Measurements from ENCODE around the gene MAP4K5. TPM values are rescaled to one million over a fixed set of nuclear protein-coding genes. Genes with fewer than 3 reads are reported as not detected.

MAP4K5 gene
- total and polyA plus RNA-seq, 2 of the 13 experiments (the other 11 are each of a cell fraction or from before 2014, with no cell fraction given): 12.7 to 23.9 TPM

- TF ChIP-seq, protein P1, sequence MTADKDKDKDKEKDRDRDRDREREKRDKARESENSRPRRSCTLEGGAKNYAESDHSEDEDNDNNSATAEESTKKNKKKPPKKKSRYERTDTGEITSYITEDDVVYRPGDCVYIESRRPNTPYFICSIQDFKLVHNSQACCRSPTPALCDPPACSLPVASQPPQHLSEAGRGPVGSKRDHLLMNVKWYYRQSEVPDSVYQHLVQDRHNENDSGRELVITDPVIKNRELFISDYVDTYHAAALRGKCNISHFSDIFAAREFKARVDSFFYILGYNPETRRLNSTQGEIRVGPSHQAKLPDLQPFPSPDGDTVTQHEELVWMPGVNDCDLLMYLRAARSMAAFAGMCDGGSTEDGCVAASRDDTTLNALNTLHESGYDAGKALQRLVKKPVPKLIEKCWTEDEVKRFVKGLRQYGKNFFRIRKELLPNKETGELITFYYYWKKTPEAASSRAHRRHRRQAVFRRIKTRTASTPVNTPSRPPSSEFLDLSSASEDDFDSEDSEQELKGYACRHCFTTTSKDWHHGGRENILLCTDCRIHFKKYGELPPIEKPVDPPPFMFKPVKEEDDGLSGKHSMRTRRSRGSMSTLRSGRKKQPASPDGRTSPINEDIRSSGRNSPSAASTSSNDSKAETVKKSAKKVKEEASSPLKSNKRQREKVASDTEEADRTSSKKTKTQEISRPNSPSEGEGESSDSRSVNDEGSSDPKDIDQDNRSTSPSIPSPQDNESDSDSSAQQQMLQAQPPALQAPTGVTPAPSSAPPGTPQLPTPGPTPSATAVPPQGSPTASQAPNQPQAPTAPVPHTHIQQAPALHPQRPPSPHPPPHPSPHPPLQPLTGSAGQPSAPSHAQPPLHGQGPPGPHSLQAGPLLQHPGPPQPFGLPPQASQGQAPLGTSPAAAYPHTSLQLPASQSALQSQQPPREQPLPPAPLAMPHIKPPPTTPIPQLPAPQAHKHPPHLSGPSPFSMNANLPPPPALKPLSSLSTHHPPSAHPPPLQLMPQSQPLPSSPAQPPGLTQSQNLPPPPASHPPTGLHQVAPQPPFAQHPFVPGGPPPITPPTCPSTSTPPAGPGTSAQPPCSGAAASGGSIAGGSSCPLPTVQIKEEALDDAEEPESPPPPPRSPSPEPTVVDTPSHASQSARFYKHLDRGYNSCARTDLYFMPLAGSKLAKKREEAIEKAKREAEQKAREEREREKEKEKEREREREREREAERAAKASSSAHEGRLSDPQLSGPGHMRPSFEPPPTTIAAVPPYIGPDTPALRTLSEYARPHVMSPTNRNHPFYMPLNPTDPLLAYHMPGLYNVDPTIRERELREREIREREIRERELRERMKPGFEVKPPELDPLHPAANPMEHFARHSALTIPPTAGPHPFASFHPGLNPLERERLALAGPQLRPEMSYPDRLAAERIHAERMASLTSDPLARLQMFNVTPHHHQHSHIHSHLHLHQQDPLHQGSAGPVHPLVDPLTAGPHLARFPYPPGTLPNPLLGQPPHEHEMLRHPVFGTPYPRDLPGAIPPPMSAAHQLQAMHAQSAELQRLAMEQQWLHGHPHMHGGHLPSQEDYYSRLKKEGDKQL (CRISPR knock-in tag; IDR thresholded peaks at IDR 0.05; ENCODE audit: low read depth): no peak
- no peak for TF ChIP-seq NFYC (CRISPR knock-in tag; IDR thresholded peaks at IDR 0.05)
- TF ChIP-seq ATM (IDR thresholded peaks at IDR 0.05; ENCODE audit: borderline replicate concordance): no peak
- TF ChIP-seq ZGPAT (CRISPR knock-in tag; IDR thresholded peaks at IDR 0.05): peak; percentile 29; the same call in 1 of the 2 replicates
- TF ChIP-seq, protein P2, sequence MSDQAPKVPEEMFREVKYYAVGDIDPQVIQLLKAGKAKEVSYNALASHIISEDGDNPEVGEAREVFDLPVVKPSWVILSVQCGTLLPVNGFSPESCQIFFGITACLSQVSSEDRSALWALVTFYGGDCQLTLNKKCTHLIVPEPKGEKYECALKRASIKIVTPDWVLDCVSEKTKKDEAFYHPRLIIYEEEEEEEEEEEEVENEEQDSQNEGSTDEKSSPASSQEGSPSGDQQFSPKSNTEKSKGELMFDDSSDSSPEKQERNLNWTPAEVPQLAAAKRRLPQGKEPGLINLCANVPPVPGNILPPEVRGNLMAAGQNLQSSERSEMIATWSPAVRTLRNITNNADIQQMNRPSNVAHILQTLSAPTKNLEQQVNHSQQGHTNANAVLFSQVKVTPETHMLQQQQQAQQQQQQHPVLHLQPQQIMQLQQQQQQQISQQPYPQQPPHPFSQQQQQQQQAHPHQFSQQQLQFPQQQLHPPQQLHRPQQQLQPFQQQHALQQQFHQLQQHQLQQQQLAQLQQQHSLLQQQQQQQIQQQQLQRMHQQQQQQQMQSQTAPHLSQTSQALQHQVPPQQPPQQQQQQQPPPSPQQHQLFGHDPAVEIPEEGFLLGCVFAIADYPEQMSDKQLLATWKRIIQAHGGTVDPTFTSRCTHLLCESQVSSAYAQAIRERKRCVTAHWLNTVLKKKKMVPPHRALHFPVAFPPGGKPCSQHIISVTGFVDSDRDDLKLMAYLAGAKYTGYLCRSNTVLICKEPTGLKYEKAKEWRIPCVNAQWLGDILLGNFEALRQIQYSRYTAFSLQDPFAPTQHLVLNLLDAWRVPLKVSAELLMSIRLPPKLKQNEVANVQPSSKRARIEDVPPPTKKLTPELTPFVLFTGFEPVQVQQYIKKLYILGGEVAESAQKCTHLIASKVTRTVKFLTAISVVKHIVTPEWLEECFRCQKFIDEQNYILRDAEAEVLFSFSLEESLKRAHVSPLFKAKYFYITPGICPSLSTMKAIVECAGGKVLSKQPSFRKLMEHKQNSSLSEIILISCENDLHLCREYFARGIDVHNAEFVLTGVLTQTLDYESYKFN (CRISPR knock-in tag; conservative IDR thresholded peaks at IDR 0.05): no peak
- peak; percentile 91 for TF ChIP-seq YEATS4 (CRISPR knock-in tag; IDR thresholded peaks at IDR 0.05; ENCODE audit: borderline replicate concordance)
- TF ChIP-seq, protein P3, sequence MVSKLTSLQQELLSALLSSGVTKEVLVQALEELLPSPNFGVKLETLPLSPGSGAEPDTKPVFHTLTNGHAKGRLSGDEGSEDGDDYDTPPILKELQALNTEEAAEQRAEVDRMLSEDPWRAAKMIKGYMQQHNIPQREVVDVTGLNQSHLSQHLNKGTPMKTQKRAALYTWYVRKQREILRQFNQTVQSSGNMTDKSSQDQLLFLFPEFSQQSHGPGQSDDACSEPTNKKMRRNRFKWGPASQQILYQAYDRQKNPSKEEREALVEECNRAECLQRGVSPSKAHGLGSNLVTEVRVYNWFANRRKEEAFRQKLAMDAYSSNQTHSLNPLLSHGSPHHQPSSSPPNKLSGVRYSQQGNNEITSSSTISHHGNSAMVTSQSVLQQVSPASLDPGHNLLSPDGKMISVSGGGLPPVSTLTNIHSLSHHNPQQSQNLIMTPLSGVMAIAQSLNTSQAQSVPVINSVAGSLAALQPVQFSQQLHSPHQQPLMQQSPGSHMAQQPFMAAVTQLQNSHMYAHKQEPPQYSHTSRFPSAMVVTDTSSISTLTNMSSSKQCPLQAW (CRISPR knock-in tag; IDR thresholded peaks at IDR 0.05): no peak
- TF ChIP-seq, protein P4, sequence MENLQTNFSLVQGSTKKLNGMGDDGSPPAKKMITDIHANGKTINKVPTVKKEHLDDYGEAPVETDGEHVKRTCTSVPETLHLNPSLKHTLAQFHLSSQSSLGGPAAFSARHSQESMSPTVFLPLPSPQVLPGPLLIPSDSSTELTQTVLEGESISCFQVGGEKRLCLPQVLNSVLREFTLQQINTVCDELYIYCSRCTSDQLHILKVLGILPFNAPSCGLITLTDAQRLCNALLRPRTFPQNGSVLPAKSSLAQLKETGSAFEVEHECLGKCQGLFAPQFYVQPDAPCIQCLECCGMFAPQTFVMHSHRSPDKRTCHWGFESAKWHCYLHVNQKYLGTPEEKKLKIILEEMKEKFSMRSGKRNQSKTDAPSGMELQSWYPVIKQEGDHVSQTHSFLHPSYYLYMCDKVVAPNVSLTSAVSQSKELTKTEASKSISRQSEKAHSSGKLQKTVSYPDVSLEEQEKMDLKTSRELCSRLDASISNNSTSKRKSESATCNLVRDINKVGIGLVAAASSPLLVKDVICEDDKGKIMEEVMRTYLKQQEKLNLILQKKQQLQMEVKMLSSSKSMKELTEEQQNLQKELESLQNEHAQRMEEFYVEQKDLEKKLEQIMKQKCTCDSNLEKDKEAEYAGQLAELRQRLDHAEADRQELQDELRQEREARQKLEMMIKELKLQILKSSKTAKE (CRISPR knock-in tag; IDR thresholded peaks at IDR 0.05; ENCODE audit: borderline replicate concordance): no peak
- no peak for TF ChIP-seq ZNF468 (CRISPR knock-in tag; IDR thresholded peaks at IDR 0.05)
- peak; percentile 76 for TF ChIP-seq RBFOX2 (IDR thresholded peaks at IDR 0.05; ENCODE audit: low read depth, low read length)
- TF ChIP-seq, protein P5, sequence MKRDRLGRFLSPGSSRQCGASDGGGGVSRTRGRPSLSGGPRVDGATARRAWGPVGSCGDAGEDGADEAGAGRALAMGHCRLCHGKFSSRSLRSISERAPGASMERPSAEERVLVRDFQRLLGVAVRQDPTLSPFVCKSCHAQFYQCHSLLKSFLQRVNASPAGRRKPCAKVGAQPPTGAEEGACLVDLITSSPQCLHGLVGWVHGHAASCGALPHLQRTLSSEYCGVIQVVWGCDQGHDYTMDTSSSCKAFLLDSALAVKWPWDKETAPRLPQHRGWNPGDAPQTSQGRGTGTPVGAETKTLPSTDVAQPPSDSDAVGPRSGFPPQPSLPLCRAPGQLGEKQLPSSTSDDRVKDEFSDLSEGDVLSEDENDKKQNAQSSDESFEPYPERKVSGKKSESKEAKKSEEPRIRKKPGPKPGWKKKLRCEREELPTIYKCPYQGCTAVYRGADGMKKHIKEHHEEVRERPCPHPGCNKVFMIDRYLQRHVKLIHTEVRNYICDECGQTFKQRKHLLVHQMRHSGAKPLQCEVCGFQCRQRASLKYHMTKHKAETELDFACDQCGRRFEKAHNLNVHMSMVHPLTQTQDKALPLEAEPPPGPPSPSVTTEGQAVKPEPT (CRISPR knock-in tag; IDR thresholded peaks at IDR 0.05; ENCODE audit: low read depth): no peak
Observed at GRCh38 chr14:50396631-50397389, 135.6 kb downstream of the MAP4K5 start, which contains the start of gene CDKL1 (continued).
